HAP-1 (cell line): ENCODE data around the gene UQCC3.

Source experiments
- DNase-seq, 2 experiments: peaks; one replicate each; pipeline ENCODE4 v3.0.0-alpha.2; 2016 to 2020; ENCODE audit warnings: low spot score in 2 of 2
- H3K27me3 ChIP-seq: fragments of 250-450 bp; sonication (Bioruptor Pico); 2 replicates; pipeline ENCODE4 v1.5.1; 2020; ENCODE audit warnings: low read depth, mild to moderate bottlenecking, moderate library complexity
- H3K36me3 ChIP-seq: fragments of 250-450 bp; sonication (Bioruptor Pico); replicated peaks from 2 replicates; pipeline ENCODE4 v1.5.1; 2020; ENCODE audit warnings: mild to moderate bottlenecking
- H3K4me1 ChIP-seq: fragments of 250-450 bp; sonication (Bioruptor Pico); 2 replicates; pipeline ENCODE4 v1.5.1; 2020; ENCODE audit warnings: mild to moderate bottlenecking
- H3K4me3 ChIP-seq: fragments of 250-450 bp; sonication (Bioruptor Pico); 2 replicates; pipeline ENCODE4 v1.5.1; 2020; ENCODE audit warnings: mild to moderate bottlenecking, moderate library complexity
- H3K9me3 ChIP-seq: fragments of 250-450 bp; sonication (Bioruptor Pico); 2 replicates; pipeline ENCODE4 v1.5.1; 2020; ENCODE audit warnings: mild to moderate bottlenecking, moderate library complexity
- in situ Hi-C: fragments of 300-500 bp; cut with MboI; formaldehyde crosslinking; loops from 3 replicates; pipeline ENCODE4 v1.14.3; 2020; ENCODE audit warnings: low sequenced_read_pairs, inconsistent platforms, mixed read lengths

Gene UQCC3

GRCh38 chr11:62671608-62672389, at the start of gene UQCC3, which contains the start of gene LBHD1:
UQCC3 (plus strand) TSS chr11:62671673; CDS start chr11:62671746, 73 bp downstream.
LBHD1 (minus strand) TSS chr11:62672267; CDS start chr11:62670031, 2,236 bp downstream.
- DNase-seq, result peak; percentile 81 to 85
- H3K9me3 ChIP-seq, result no peaks in the 10 kb centered on the region

GRCh38 chr11:62622476-62623089, 48.9 kb upstream of the UQCC3 start:
- in situ Hi-C loops, result no loop called here
- Histone ChIP-seq H3K36me3 (peaks cover 38% of the 10 kb centered on the region), H3K4me1 (peaks cover 9% of the 10 kb centered on the region), H3K4me3 (peak overlapping the region; percentile 79), H3K27me3 (no peaks in the 10 kb centered on the region), H3K9me3 (peaks cover 3% of the 10 kb centered on the region; the same call in 1 of the 2 replicates)
- no peak for DNase-seq

More at GRCh38 chr11:62671608-62672389, at the start of gene UQCC3, which contains the start of gene LBHD1:
- in situ Hi-C loops, result no loop called here
- Histone ChIP-seq H3K4me1 (peaks cover 25% of the 10 kb centered on the region), H3K27me3 (no peaks in the 10 kb centered on the region), H3K36me3 (peaks cover 43% of the 10 kb centered on the region), H3K4me3 (peak within 1 kb of the TSS; percentile 76)

- peaks cover 80% of the 10 kb centered on the region for H3K36me3 ChIP-seq
Observed at GRCh38 chr11:62627713-62628112, 43.8 kb upstream of the UQCC3 start.

GRCh38 chr11:62632492-62632891, 39.0 kb upstream of the UQCC3 start:
- Histone ChIP-seq H3K4me3 (no peak overlapping the region), H3K9me3 (no peaks in the 10 kb centered on the region), H3K4me1 (no peaks in the 10 kb centered on the region), H3K36me3 (peaks cover 98% of the 10 kb centered on the region), H3K27me3 (no peaks in the 10 kb centered on the region)
- no peak for DNase-seq
- in situ Hi-C loops, result no loop called here

More at GRCh38 chr11:62627713-62628112, 43.8 kb upstream of the UQCC3 start:
- Histone ChIP-seq H3K27me3 (no peaks in the 10 kb centered on the region), H3K9me3 (no peaks in the 10 kb centered on the region), H3K4me1 (no peaks in the 10 kb centered on the region), H3K4me3 (no peak overlapping the region)
- no peak for DNase-seq
- in situ Hi-C loops, result no loop called here

DNA sequence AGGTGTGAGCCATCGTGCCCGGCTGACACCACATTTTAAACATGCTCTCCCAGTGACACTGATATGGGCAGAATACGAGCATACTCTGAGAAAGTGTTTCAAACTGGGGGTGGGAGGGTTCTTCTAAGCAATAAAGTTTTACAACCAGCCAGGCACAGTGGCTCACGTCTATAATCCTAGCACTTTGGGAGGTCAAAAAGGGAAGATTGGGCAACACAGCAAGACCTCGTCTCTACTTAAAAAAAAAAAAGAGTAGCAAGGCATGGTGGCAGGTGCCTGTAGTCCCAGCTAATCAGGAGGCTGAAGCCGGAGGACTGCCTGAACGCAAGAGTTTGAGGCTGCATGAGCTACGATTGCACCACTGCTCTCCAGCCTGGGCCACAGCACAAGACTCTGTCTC, 27.3 kb upstream of the UQCC3 start:
- Histone ChIP-seq H3K36me3 (peaks cover 64% of the 10 kb centered on the region), H3K4me3 (no peak overlapping the region), H3K27me3 (no peaks in the 10 kb centered on the region), H3K9me3 (no peaks in the 10 kb centered on the region), H3K4me1 (peaks cover 12% of the 10 kb centered on the region)
- in situ Hi-C loops, result no loop called here
- no peak for DNase-seq

DNA sequence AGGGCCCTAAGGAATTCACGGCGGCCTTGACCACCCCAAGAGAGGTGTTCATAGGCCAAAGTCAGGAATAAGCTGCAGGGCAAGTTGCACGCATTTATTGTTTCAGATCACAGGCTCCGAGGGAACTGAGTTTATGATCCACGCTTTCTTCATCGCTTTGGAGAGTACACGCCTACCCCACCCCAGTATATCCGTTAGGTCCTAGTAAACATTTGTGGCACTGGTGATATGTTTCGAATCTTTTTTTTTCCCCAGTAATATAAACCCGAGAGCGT, 25.9 kb upstream of the UQCC3 start:
- in situ Hi-C loops, result no loop called here
- H3K4me1 ChIP-seq, result peaks cover 12% of the 10 kb centered on the region

GRCh38 chr11:62645946-62646824, 25.3 kb upstream of the UQCC3 start, which contains the start of gene GANAB:
GANAB (minus strand) TSS chr11:62646613; CDS start chr11:62646599, 14 bp downstream.
- no peaks in the 10 kb centered on the region for H3K9me3 ChIP-seq
- H3K4me1 ChIP-seq, result peaks cover 12% of the 10 kb centered on the region
- peaks cover 63% of the 10 kb centered on the region for H3K36me3 ChIP-seq
- in situ Hi-C loops, result no loop called here
- no peaks in the 10 kb centered on the region for H3K27me3 ChIP-seq
- peak within 1 kb of the TSS; percentile 94 for H3K4me3 ChIP-seq
- DNase-seq, result peak; percentile 97 to 100

More for the DNA sequence above, 25.9 kb upstream of the UQCC3 start:
- Histone ChIP-seq H3K36me3 (peaks cover 67% of the 10 kb centered on the region), H3K27me3 (no peaks in the 10 kb centered on the region), H3K9me3 (no peaks in the 10 kb centered on the region), H3K4me3 (peak overlapping the region; percentile 94)
- no peak for DNase-seq

DNA sequence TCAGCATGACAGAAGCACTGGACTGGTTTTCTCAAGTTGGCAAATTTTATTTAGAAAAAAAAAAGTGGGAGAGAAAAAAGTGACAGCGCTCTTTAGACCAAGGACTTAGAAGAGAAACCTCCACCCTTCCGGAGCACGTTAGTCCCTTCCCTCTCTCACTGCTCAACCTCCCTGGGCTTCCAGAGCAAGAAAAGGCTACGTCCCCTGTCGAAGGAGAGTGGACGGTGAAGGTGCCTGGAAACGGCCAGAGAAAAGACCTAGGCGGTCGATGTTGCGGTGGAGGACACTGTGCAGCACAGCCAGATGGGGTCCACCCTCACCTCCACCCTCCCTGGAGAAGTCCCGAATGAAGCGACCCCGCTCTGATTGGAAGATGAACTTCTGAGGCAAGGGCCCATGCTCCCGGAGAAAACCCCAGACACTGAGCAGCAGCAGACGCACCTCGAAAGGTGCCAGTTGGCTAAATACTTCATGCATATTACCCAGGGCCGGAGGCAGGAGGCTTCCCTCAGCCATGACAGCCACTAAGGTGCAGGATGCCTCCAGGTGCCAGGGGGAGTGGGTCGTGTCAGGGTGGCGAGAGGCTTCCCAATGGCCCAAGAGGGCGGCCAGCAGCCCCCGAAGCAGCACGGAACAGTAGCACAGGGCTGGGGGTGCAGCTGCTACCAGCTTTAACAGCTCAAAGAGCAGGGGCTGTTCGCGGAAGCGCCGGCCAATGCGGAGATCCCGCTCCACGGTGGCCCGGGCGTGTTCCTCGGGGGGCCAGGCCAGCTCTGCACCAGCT, 24.5 kb upstream of the UQCC3 start:
- Histone ChIP-seq H3K27me3 (no peaks in the 10 kb centered on the region), H3K4me1 (peaks cover 17% of the 10 kb centered on the region), H3K9me3 (no peaks in the 10 kb centered on the region), H3K36me3 (peaks cover 59% of the 10 kb centered on the region), H3K4me3 (no peak overlapping the region)
- no peak for DNase-seq
- in situ Hi-C loops, result no loop called here

DNA sequence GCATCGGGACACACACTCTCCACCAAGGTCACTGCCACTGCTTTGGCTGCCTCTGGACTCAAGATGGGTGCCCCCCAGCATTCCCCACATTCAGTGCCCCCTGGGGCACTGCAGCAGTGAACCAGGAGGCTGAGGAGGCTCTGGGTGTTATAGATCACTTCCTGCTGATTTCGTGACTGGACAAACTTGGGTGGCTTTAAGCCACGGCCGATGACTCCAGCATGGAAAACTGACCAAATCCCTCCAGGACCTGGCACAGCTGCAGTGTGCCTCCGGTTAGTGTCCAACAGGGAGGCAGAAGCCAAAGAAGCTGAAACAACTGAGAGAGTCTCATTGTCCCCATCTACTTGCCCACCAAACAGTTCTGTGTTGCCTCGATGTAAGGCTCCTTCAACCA, 23.9 kb upstream of the UQCC3 start:
- Histone ChIP-seq H3K27me3 (no peaks in the 10 kb centered on the region), H3K4me1 (peaks cover 17% of the 10 kb centered on the region), H3K9me3 (no peaks in the 10 kb centered on the region), H3K4me3 (no peak overlapping the region), H3K36me3 (peaks cover 58% of the 10 kb centered on the region)
- in situ Hi-C loops, result no loop called here
- DNase-seq, result no peak

DNA sequence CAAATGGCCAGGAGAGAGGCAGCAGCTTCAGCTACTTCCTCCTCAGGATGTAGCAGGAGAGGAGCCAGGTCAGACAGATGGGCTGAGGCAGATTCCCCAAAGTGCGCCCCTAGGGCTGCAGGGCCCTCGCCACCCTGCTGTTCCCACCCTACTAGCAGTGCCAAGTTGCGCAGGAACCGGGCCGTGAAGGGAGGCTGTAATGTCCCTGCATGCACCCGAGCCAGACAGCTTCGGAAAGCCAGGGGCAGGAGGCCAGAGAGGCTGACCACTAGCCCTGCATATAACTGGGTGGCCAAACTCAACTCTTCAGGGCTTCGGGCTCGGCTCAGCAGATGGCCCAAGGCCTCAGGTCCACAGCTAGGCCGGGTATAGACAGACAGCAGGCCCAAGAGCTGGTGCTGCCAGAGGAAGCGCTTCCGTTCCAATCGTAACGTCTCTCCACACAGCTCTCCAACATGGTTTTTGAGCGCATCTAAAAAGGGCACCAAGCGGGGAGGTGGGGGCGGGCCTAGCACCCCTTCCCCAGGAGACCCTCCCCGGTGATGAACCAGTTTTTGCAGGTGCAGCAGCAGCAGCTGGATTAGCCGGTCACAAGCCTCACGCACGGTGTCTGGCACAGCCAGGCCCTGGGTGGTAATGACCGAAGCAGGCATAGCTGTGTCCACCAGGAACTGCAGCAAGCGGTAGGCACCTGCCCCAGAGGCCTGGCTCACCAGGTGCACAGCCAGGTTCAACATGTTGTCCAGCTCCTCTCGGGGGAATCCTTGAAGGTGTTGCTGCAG, 23.1 kb upstream of the UQCC3 start:
- Histone ChIP-seq H3K36me3 (peaks cover 51% of the 10 kb centered on the region), H3K27me3 (no peaks in the 10 kb centered on the region), H3K4me1 (peaks cover 17% of the 10 kb centered on the region), H3K4me3 (no peak overlapping the region), H3K9me3 (no peaks in the 10 kb centered on the region)
- in situ Hi-C loops, result no loop called here
- DNase-seq, result no peak

DNA sequence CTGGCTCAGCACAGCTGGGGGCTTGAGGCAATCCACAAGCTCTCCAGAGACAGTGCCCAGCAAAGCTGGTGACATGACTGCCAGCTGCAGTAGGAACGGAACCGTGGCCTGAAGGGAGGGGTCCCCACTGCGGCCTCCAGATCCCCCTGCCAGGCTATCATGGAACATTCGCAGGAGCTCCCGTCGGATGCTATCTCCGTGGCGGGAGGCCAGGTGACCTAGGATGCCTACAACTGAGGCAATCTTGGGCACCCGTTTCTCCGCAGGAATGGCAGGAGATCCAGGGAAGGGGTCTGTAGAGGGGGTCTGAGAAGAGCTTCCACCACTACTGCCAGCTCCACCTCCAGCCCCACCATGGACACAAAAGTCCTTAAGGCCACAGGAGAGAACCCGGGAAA, 22.5 kb upstream of the UQCC3 start:
- peaks cover 46% of the 10 kb centered on the region for H3K36me3 ChIP-seq
- peaks cover 20% of the 10 kb centered on the region for H3K4me1 ChIP-seq
- H3K27me3 ChIP-seq, result no peaks in the 10 kb centered on the region
- H3K4me3 ChIP-seq, result no peak overlapping the region
- DNase-seq, result no peak
- H3K9me3 ChIP-seq, result no peaks in the 10 kb centered on the region
- in situ Hi-C loops, result no loop called here

DNA sequence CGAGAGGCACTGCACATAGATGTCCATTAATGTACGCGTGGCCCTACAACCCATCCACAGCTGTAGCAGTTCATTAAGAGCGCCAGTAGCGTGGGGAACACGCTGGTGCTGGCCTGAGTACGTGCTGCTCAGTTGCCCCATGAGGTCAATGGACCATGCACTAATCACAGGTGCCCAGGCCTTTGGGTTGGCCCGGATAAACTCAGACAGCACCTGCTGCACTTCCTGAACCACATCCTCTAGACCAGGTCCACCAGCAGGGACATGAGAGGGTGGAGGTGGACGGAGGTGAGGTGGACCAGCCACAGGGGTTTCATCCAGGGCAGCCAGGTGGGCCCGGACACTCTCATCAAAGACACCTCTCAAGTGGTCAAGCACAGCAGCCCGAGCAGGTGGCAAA, 22.0 kb upstream of the UQCC3 start:
- Histone ChIP-seq H3K4me1 (peaks cover 20% of the 10 kb centered on the region), H3K36me3 (peaks cover 41% of the 10 kb centered on the region), H3K4me3 (no peak overlapping the region), H3K27me3 (no peaks in the 10 kb centered on the region), H3K9me3 (no peaks in the 10 kb centered on the region)
- DNase-seq, result no peak
- in situ Hi-C loops, result no loop called here
